ENCODE data around the gene ISG20L2. TPM values are rescaled to one million over a fixed set of nuclear protein-coding genes. Genes with fewer than 3 reads are reported as not detected.

ISG20L2 gene
- total RNA-seq, 1 experiment from 2014 or later = 41.7 TPM

- Histone ChIP-seq H3K36me3 (ENCODE audit: control insufficient read depth in 1 of 2, insufficient read depth in 2 of 2, low read length in 2 of 2) (no peaks in the 10 kb centered on the region), H3K9me2 (ENCODE audit: insufficient read depth) (no peaks in the 10 kb centered on the region), H3K27me3 (ENCODE audit: insufficient read depth, low read length) (no peaks in the 10 kb centered on the region), H3K9ac (ENCODE audit: low read length) (peak overlapping the region; percentile 56), H3K4me3 (replicated peaks in 1 of 2; ENCODE audit: low read depth in 1 of 2, low read length in 2 of 2) (peak overlapping the region; percentile 39 to 53), H4K20me1 (ENCODE audit: insufficient read depth) (no peaks in the 10 kb centered on the region), H3K4me1 (ENCODE audit: control insufficient read depth in 1 of 2, insufficient read depth in 2 of 2, low read length in 2 of 2) (peaks cover 14 to 32% of the 10 kb centered on the region in 2 experiments), H3K79me2 (ENCODE audit: insufficient read depth, low read length) (no peaks in the 10 kb centered on the region), H3K9me3 (ENCODE audit: control insufficient read depth in 1 of 2, insufficient read depth in 1 of 2, low read depth in 1 of 2, low read length in 2 of 2) (no peaks in the 10 kb centered on the region), H3K27ac (ENCODE audit: low read depth, low read length) (peak overlapping the region; percentile 36; the same call in 1 of the 2 replicates), H3K4me2 (ENCODE audit: low read length) (peak overlapping the region; percentile 89), H2AFZ (ENCODE audit: low read depth, low read length, poor library complexity, severe bottlenecking) (peak overlapping the region; percentile 65)
- RAD21 ChIA-PET (ENCODE audit: low non-redundant PET in 1 of 2, low total read pairs in 2 of 2, uncharacterized antibody in 2 of 2, unreplicated experiment in 2 of 2) = interaction anchor here in 1 of 2 experiments (0.9 to 1.5 kb wide), 3 partner anchors 17 to 182 kb away, joined by 3 to 4 read pairs (median 3); no protein-coding TSS in a partner anchor
- intact Hi-C loops (cut with micrococcal nuclease) = loop anchor here (1.0 kb wide), 2 partner anchors 18 to 52 kb away; no protein-coding TSS in a partner anchor
- TF ChIP-seq ZBTB33 (IDR thresholded peaks at IDR 0.05; ENCODE audit: extremely low read depth, insufficient replicate concordance, low read length) = no peak
- TF ChIP-seq CEBPB (IDR thresholded peaks at IDR 0.05; ENCODE audit: low read depth) = no peak
- TF ChIP-seq ZFX (IDR thresholded peaks at IDR 0.05) = no peak
- no peak for TF ChIP-seq CBX3 (IDR thresholded peaks at IDR 0.05; ENCODE audit: low read depth)
- TF ChIP-seq SRF (IDR thresholded peaks at IDR 0.05; ENCODE audit: low read depth) = no peak
- TF ChIP-seq CTCF (IDR thresholded peaks at IDR 0.05 in 2 of 3, conservative IDR thresholded peaks at IDR 0.05 in 1 of 3; ENCODE audit: borderline replicate concordance in 1 of 3, insufficient read depth in 1 of 3, low read depth in 2 of 3, low read length in 2 of 3) = peak; percentile 88 to 98 (median 95)
- peak; percentile 99 for TF ChIP-seq RAD21 (IDR thresholded peaks at IDR 0.05; ENCODE audit: low read depth)
- TF ChIP-seq SIN3A (IDR thresholded peaks at IDR 0.05; ENCODE audit: low read depth) = no peak
- TF ChIP-seq SP1 (IDR thresholded peaks at IDR 0.05; ENCODE audit: low read depth) = no peak
- CTCF ChIA-PET = interaction anchor here (0.7 to 3.8 kb wide), 12 partner anchors 10 to 183 kb away, joined by 3 to 27 read pairs (median 5); partner anchors contain the start of genes CRABP2, HAPLN2 and NTRK1
- DNase-seq (ENCODE audit: low read depth, low spot score) (no peak), ATAC-seq (peak; percentile 71)
- BruUV-seq (replicated peaks) = no TSS peak
- POLR2A ChIA-PET = interaction anchor here (1.1 to 2.8 kb wide), 3 partner anchors 10 to 17 kb away, joined by 4 to 33 read pairs (median 5); no protein-coding TSS in a partner anchor
Measured at GRCh38 chr1:156677616-156678596, 50.7 kb downstream of the ISG20L2 start.

Measured in HCT116 (cell line).